H9 (cell line): ENCODE measurements around the gene ANXA1. TPM values are rescaled to one million over a fixed set of nuclear protein-coding genes. Genes with fewer than 3 reads are reported as not detected.

Experiments
- DNase-seq: peaks from one replicate; pipeline ENCODE4 v3.0.0-alpha.2; 2017
- H2AFZ ChIP-seq: one replicate; pipeline ENCODE4 v1.6.1; 2013; ENCODE audit warnings: mild to moderate bottlenecking, low read length, control low read depth, moderate library complexity
- H2AK5ac ChIP-seq: 2 replicates; pipeline ENCODE4 v1.6.1; 2013; ENCODE audit warnings: low read length, control low read depth, mixed read lengths; ENCODE audit not compliant: insufficient read length
- H2BK120ac ChIP-seq: one replicate; pipeline ENCODE4 v1.6.1; 2013; ENCODE audit warnings: low read depth, mild to moderate bottlenecking, low read length, control low read depth, inconsistent platforms; ENCODE audit not compliant: poor library complexity, severe bottlenecking
- H2BK12ac ChIP-seq: 2 replicates; pipeline ENCODE4 v1.6.1; 2013; ENCODE audit warnings: low read length, control low read depth, mixed read lengths, low read depth; ENCODE audit not compliant: insufficient read length
- H2BK15ac ChIP-seq: 2 replicates; pipeline ENCODE4 v1.6.1; 2013; ENCODE audit warnings: low read depth, low read length, control low read depth
- H2BK20ac ChIP-seq: one replicate; pipeline ENCODE4 v1.6.1; 2013; ENCODE audit warnings: low read depth, mild to moderate bottlenecking, low read length, control low read depth, inconsistent platforms; ENCODE audit not compliant: poor library complexity, severe bottlenecking
- H2BK5ac ChIP-seq: 2 replicates; pipeline ENCODE4 v1.6.1; 2013; ENCODE audit warnings: low read length, control low read depth, mixed read lengths; ENCODE audit not compliant: insufficient read length
- H3K14ac ChIP-seq: 2 replicates; pipeline ENCODE4 v1.6.1; 2013; ENCODE audit warnings: low read length, control low read depth; ENCODE audit not compliant: insufficient read depth
- H3K18ac ChIP-seq: 2 replicates; pipeline ENCODE4 v1.6.1; 2013; ENCODE audit warnings: low read depth, mild to moderate bottlenecking, mixed read lengths, low read length, control low read depth; ENCODE audit not compliant: insufficient read length
- H3K23ac ChIP-seq: 2 replicates; pipeline ENCODE4 v1.6.1; 2013; ENCODE audit warnings: low read length, control low read depth, mixed read lengths, low read depth; ENCODE audit not compliant: insufficient read length
- H3K23me2 ChIP-seq: 2 replicates; pipeline ENCODE4 v1.6.1; 2013; ENCODE audit warnings: low read depth, mild to moderate bottlenecking, mixed read lengths, low read length, control low read depth; ENCODE audit not compliant: insufficient read length, poor library complexity, severe bottlenecking
- H3K27ac ChIP-seq: 2 replicates; pipeline ENCODE4 v1.5.1; 2013; ENCODE audit warnings: low read length, control low read depth, mixed read lengths, low read depth; ENCODE audit not compliant: insufficient read length
- H3K27me3 ChIP-seq: 2 replicates; pipeline ENCODE4 v1.6.1; 2013; ENCODE audit warnings: low read length, control low read depth, inconsistent platforms; ENCODE audit not compliant: insufficient read depth
- H3K4ac ChIP-seq: 2 replicates; pipeline ENCODE4 v1.6.1; 2013; ENCODE audit warnings: low read depth, mild to moderate bottlenecking, control low read depth, inconsistent platforms, low read length, moderate library complexity
- H3K4me1 ChIP-seq: 2 replicates; pipeline ENCODE4 v1.6.1; 2013; ENCODE audit warnings: low read length, control low read depth, inconsistent platforms; ENCODE audit not compliant: insufficient read depth
- H3K4me2 ChIP-seq: 2 replicates; pipeline ENCODE4 v1.6.1; 2013; ENCODE audit warnings: low read length, control low read depth, mixed read lengths; ENCODE audit not compliant: insufficient read length, insufficient read depth
- H3K56ac ChIP-seq: 2 replicates; pipeline ENCODE4 v1.6.1; 2013; ENCODE audit warnings: low read depth, mild to moderate bottlenecking, mixed read lengths, low read length, control low read depth; ENCODE audit not compliant: insufficient read length
- H3K79me1 ChIP-seq: 2 replicates; pipeline ENCODE4 v1.6.1; 2013; ENCODE audit warnings: low read depth, mild to moderate bottlenecking, moderate library complexity, low read length, control low read depth, inconsistent platforms; ENCODE audit not compliant: insufficient read depth, poor library complexity, severe bottlenecking
- H3K79me2 ChIP-seq: 2 replicates; pipeline ENCODE4 v1.6.1; 2013; ENCODE audit warnings: low read length, control low read depth, inconsistent platforms; ENCODE audit not compliant: insufficient read depth
- H3K9ac ChIP-seq: 2 replicates; pipeline ENCODE4 v1.6.1; 2013; ENCODE audit warnings: low read length, control low read depth, mixed read lengths; ENCODE audit not compliant: insufficient read length; ENCODE audit errors: extremely low read depth
- H3K9me3 ChIP-seq: one replicate; pipeline ENCODE4 v1.6.1; 2013; ENCODE audit warnings: low read depth, low read length, inconsistent platforms; ENCODE audit not compliant: control insufficient read depth
- H3T11ph ChIP-seq: one replicate; pipeline ENCODE4 v1.6.1; 2013; ENCODE audit warnings: mild to moderate bottlenecking, low read length, control low read depth, inconsistent platforms
- H4K20me1 ChIP-seq: one replicate; pipeline ENCODE4 v1.6.1; 2013; ENCODE audit not compliant: control insufficient read depth, insufficient read length, insufficient read depth
- H4K5ac ChIP-seq: 2 replicates; pipeline ENCODE4 v1.6.1; 2013; ENCODE audit warnings: low read depth, mild to moderate bottlenecking, mixed read lengths, low read length, control low read depth; ENCODE audit not compliant: insufficient read length
- H4K8ac ChIP-seq: replicated peaks from 2 replicates; pipeline ENCODE4 v1.6.1; 2013; ENCODE audit warnings: low read length, control low read depth, mixed read lengths, low read depth; ENCODE audit not compliant: insufficient read length
- H4K91ac ChIP-seq: 2 replicates; pipeline ENCODE4 v1.6.1; 2013; ENCODE audit warnings: low read depth, mild to moderate bottlenecking, moderate library complexity, mixed read lengths, low read length, control low read depth; ENCODE audit not compliant: insufficient read length
- H3K27ac Mint-ChIP-seq, 3 experiments: 2 replicates in 2 of 3; 3 replicates in 1 of 3; pipeline ENCODE4 v1.8.0; 2020 to 2021; ENCODE audit warnings: mixed read lengths in 3 of 3, mild to moderate bottlenecking in 1 of 3, moderate library complexity in 1 of 3
- H3K27me3 Mint-ChIP-seq: 2 replicates; pipeline ENCODE4 v1.8.0; 2021; ENCODE audit warnings: low read depth, mild to moderate bottlenecking, moderate library complexity, mixed read lengths
- H3K36me3 Mint-ChIP-seq, 3 experiments: 2 replicates in 2 of 3; 3 replicates in 1 of 3; pipeline ENCODE4 v1.8.0; 2020 to 2021; ENCODE audit warnings: low read depth in 3 of 3, mixed read lengths in 3 of 3; ENCODE audit not compliant: insufficient read depth in 1 of 3
- H3K4me1 Mint-ChIP-seq, 2 experiments: 2 replicates each; pipeline ENCODE4 v1.8.0; 2020; ENCODE audit warnings: mixed read lengths in 2 of 2
- H3K4me3 Mint-ChIP-seq, 2 experiments: 2 replicates in 1 of 2; 3 replicates in 1 of 2; pipeline ENCODE4 v1.8.0; 2020 to 2021; ENCODE audit warnings: mild to moderate bottlenecking in 2 of 2, mixed read lengths in 2 of 2, moderate library complexity in 1 of 2
- H3K9me3 Mint-ChIP-seq, 2 experiments: 2 replicates in 1 of 2; 3 replicates in 1 of 2; pipeline ENCODE4 v1.8.0; 2020; ENCODE audit warnings: mild to moderate bottlenecking in 2 of 2, mixed read lengths in 2 of 2, moderate library complexity in 1 of 2
- CTCF ChIP-seq: fragments of 200-600 bp; sonication (generic); conservative IDR thresholded peaks from 3 replicates; pipeline ENCODE4 v1.8.0; 2021; ENCODE audit warnings: antibody characterized with exemption, mild to moderate bottlenecking
- WGBS: extraction: QIAGEN DNeasy Blood & Tissue Kit; methylation state at CpG from one replicate; pipeline ENCODE4 v1.1.7; 2013; ENCODE audit warnings: missing lambda C conversion rate, low lambda C conversion rate, mixed read lengths; ENCODE audit not compliant: insufficient read length; ENCODE audit errors: extremely low coverage; 5-methylcytosine and 5-hydroxymethylcytosine counted together
- total RNA-seq: library from RNA; stranded (reverse); gene quantifications from 2 replicates; pipeline ENCODE4 v1.2.1, GENCODE V29; 2021

ANXA1 gene
- total RNA-seq, 1 experiment from 2014 or later = 3.5 TPM

DNA sequence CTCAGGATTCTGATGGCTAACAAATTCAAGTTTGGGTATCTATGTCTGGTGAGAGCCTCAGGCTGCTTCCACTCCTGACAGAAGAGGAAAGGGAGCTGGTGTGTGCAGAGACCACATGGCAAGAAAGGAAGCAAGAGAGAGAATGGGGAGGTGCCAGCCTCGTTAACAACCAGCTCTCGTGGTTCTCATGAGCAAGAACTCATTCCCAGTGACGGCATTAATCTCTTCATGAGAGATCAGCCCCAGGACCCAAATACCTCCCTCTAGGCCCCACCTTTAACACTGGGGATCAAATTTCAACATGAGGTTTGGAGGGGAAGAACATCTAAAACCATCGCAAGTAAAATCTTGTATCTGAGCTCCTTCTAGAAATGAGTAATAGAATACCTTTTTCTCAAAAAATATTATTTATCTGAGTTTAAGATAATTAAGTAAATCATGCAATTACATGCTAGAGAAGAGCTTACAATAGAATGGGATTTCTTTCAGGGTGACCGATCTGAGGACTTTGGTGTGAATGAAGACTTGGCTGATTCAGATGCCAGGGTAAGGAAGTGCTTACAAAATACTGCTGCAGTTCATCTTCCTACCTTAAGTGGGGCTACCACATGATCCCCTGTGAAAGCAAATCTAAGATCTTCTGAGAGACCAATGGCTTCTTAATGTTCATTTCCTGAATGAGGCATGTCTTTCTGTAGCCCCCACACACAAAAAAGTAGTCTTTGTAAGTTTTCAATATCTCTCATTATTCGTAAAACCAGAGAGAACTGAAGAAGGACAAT lies 11.5 kb downstream of the ANXA1 start:
- no peaks in the 10 kb centered on the region for H3K36me3 Mint-ChIP-seq
- peaks cover 27 to 30% of the 10 kb centered on the region in 2 experiments for H3K4me1 Mint-ChIP-seq
- H3K14ac ChIP-seq = no peak overlapping the region

More for the DNA sequence above, 11.5 kb downstream of the ANXA1 start:
- Mint-ChIP-seq H3K27me3 (no peaks in the 10 kb centered on the region), H3K4me3 (no peak overlapping the region), H3K27ac (no peak overlapping the region), H3K9me3 (no peaks in the 10 kb centered on the region)
- no peak for DNase-seq
- Histone ChIP-seq H3K9ac (no peak overlapping the region), H3K27me3 (no peaks in the 10 kb centered on the region), H4K91ac (no peak overlapping the region), H2BK15ac (peak overlapping the region; percentile 24; the same call in 1 of the 2 replicates), H4K8ac (no peak overlapping the region), H3T11ph (no peak overlapping the region), H3K27ac (no peak overlapping the region), H2BK5ac (no peak overlapping the region), H3K9me3 (no peaks in the 10 kb centered on the region), H2BK12ac (no peak overlapping the region), H2BK120ac (no peak overlapping the region), H3K18ac (no peak overlapping the region), H3K79me1 (no peaks in the 10 kb centered on the region), H3K79me2 (no peaks in the 10 kb centered on the region), H3K4me2 (no peak overlapping the region), H3K23ac (no peak overlapping the region), H2BK20ac (no peak overlapping the region), H3K4ac (no peak overlapping the region), H2AFZ (no peak overlapping the region), H4K5ac (no peak overlapping the region), H2AK5ac (no peak overlapping the region), H3K56ac (no peak overlapping the region), H3K4me1 (peaks cover 2% of the 10 kb centered on the region; the same call in 1 of the 2 replicates), H4K20me1 (no peaks in the 10 kb centered on the region), H3K23me2 (no peaks in the 10 kb centered on the region)
- TF ChIP-seq CTCF = peak; percentile 35
- no CpG with 5 or more reads among the region's 6 CpGs for WGBS
